LNCaP clone FGC (cell line): Measurements from ENCODE around the gene PIP4K2A.

Experiments used
- DNase-seq: peaks from one replicate; pipeline ENCODE4 v3.0.0-alpha.2; 2011; ENCODE audit warnings: low read depth
- H3K4me3 ChIP-seq: 2 replicates; pipeline ENCODE4 v1.5.1; 2011; ENCODE audit warnings: mild to moderate bottlenecking, low read depth, low read length, control low read depth
- CTCF ChIP-seq: IDR thresholded peaks from 2 replicates; pipeline ENCODE4 v1.5.1; 2012; ENCODE audit warnings: mild to moderate bottlenecking; ENCODE audit not compliant: control insufficient read depth, insufficient read depth; ENCODE audit errors: extremely low read depth

PIP4K2A gene

GRCh38 chr10:22619101-22619500 is 95.3 kb downstream of the PIP4K2A start:
- no peak for DNase-seq
- H3K4me3 ChIP-seq = no peak overlapping the region
- no peak for TF ChIP-seq CTCF

- DNase-seq = no peak
- no peak overlapping the region for H3K4me3 ChIP-seq
- no peak for TF ChIP-seq CTCF
These were observed 96.1 kb downstream of the PIP4K2A start for GRCh38 chr10:22618078-22618785.

- no peak for TF ChIP-seq CTCF
- no peak for DNase-seq
- no peak overlapping the region for H3K4me3 ChIP-seq
These were observed 96.9 kb downstream of the PIP4K2A start for GRCh38 chr10:22617516-22617915.

GRCh38 chr10:22617051-22617450 is 97.3 kb downstream of the PIP4K2A start:
- TF ChIP-seq CTCF = no peak
- no peak for DNase-seq
- H3K4me3 ChIP-seq = no peak overlapping the region

GRCh38 chr10:22615819-22616499 is 98.4 kb downstream of the PIP4K2A start:
- H3K4me3 ChIP-seq = no peak overlapping the region; the same call in 1 of the 2 replicates
- TF ChIP-seq CTCF = no peak
- DNase-seq = peak; percentile 31

GRCh38 chr10:22615101-22615500 is 99.3 kb downstream of the PIP4K2A start:
- no peak for TF ChIP-seq CTCF
- DNase-seq = no peak
- H3K4me3 ChIP-seq = no peak overlapping the region
